PC-3 (cell line): ENCODE results near the gene COP1. TPM values are rescaled to one million over a fixed set of nuclear protein-coding genes. Genes with fewer than 3 reads are reported as not detected.

ENCODE experiments used
- ATAC-seq: fragments of 200-7000 bp; cut with Tn5 transposase; 2 replicates; pipeline ENCODE4 v1.9.1; 2020; ENCODE audit warnings: mild to moderate bottlenecking, moderate library complexity
- BruUV-seq: library from RNA; stranded (reverse); fragments of 400-500 nt; replicated peaks from 2 replicates; lab custom pipeline; 2021; lab: Mats Ljungman, UMichigan
- CTCF ChIA-PET: fragments of 300-600 bp; sonication (Branson Sonifier 250); formaldehyde crosslinking; loops from one replicate; lab custom pipeline; 2022; ENCODE audit warnings: antibody characterized with exemption; lab: Charles Lee
- POLR2A ChIA-PET: fragments of 300-600 bp; sonication (Branson Sonifier 250); formaldehyde crosslinking; loops from one replicate; lab custom pipeline; 2022; ENCODE audit warnings: antibody characterized with exemption; ENCODE audit not compliant: unreplicated experiment; lab: Charles Lee
- DNase-seq: peaks from one replicate; pipeline ENCODE4 v3.0.0-alpha.2; 2015
- H2AFZ ChIP-seq: fragments of 300-600 bp; sonication (generic); 2 replicates; pipeline ENCODE4 v1.6.0; 2016; ENCODE audit warnings: antibody characterized with exemption, low read length
- H3F3A ChIP-seq: fragments of 300-600 bp; sonication (generic); one replicate; pipeline ENCODE4 v1.6.0; 2017; ENCODE audit warnings: antibody characterized with exemption, low read length, control low read depth, mild to moderate bottlenecking; ENCODE audit not compliant: unreplicated experiment
- H3K27ac ChIP-seq: fragments of 300-600 bp; sonication (generic); 2 replicates; pipeline ENCODE4 v1.5.1; 2016; ENCODE audit warnings: mild to moderate bottlenecking, low read length
- H3K27me3 ChIP-seq: fragments of 300-600 bp; sonication (generic); 2 replicates; pipeline ENCODE4 v1.6.1; 2016; ENCODE audit warnings: low read length, mixed read lengths
- H3K36me3 ChIP-seq: fragments of 300-600 bp; sonication (generic); 2 replicates; pipeline ENCODE4 v1.6.1; 2016; ENCODE audit warnings: low read depth, mixed run types, low read length, mixed read lengths
- H3K4me1 ChIP-seq: fragments of 300-600 bp; sonication (generic); 2 replicates; pipeline ENCODE4 v1.5.1; 2016; ENCODE audit warnings: low read length; ENCODE audit not compliant: insufficient read depth
- H3K4me2 ChIP-seq: fragments of 300-600 bp; sonication (generic); 2 replicates; pipeline ENCODE4 v1.6.0; 2016; ENCODE audit warnings: low read length
- H3K4me3 ChIP-seq: fragments of 300-600 bp; sonication (generic); 2 replicates; pipeline ENCODE4 v1.5.1; 2016; ENCODE audit warnings: mild to moderate bottlenecking, low read length, mixed read lengths
- H3K79me2 ChIP-seq: fragments of 300-600 bp; sonication (generic); 2 replicates; pipeline ENCODE4 v1.6.1; 2017; ENCODE audit warnings: low read length, mixed read lengths
- H3K9ac ChIP-seq: fragments of 300-600 bp; sonication (generic); 2 replicates; pipeline ENCODE4 v1.6.0; 2016; ENCODE audit warnings: mild to moderate bottlenecking, low read length
- H3K9me2 ChIP-seq: fragments of 300-600 bp; sonication (generic); replicated peaks from 2 replicates; pipeline ENCODE4 v1.6.1; 2016; ENCODE audit warnings: mixed run types, low read length, mixed read lengths
- H3K9me3 ChIP-seq: fragments of 300-600 bp; sonication (generic); 2 replicates; pipeline ENCODE4 v1.6.1; 2016; ENCODE audit warnings: low read length, mixed read lengths
- H4K20me1 ChIP-seq: fragments of 300-600 bp; sonication (generic); 2 replicates; pipeline ENCODE4 v1.6.1; 2016; ENCODE audit warnings: low read length, mixed read lengths
- CTCF ChIP-seq: fragments of 300-600 bp; sonication (generic); conservative IDR thresholded peaks from 2 replicates; pipeline ENCODE4 v1.5.1; 2017; ENCODE audit warnings: antibody characterized with exemption, low read depth, mild to moderate bottlenecking, low read length
- EZH2 ChIP-seq: fragments of 300-600 bp; sonication (generic); IDR thresholded peaks from one replicate; pipeline ENCODE4 v1.6.1; 2017; ENCODE audit warnings: antibody characterized with exemption, mild to moderate bottlenecking, low read length; ENCODE audit not compliant: unreplicated experiment
- EZH2phosphoT487 ChIP-seq: fragments of 300-600 bp; sonication (generic); IDR thresholded peaks from 2 replicates; pipeline ENCODE4 v1.6.1; 2018; ENCODE audit warnings: mild to moderate bottlenecking, antibody characterized with exemption, low read length, borderline replicate concordance
- intact Hi-C: fragments of 100-400 bp; cut with micrococcal nuclease; formaldehyde crosslinking; loops from 2 replicates; pipeline ENCODE4 v1.9.0; 2023
- total RNA-seq: library from RNA; depleted of rRNA; stranded (reverse); fragments of >200 nt; gene quantifications from 2 replicates; pipeline ENCODE4 v1.2.3, GENCODE V29; 2014

Gene COP1
- total RNA-seq, 1 experiment from 2014 or later: 16.6 TPM

GRCh38 chr1:175911138-175911537 is 295.9 kb downstream of the COP1 start:
- Histone ChIP-seq H3K9me2 (no peaks in the 10 kb centered on the region), H4K20me1 (no peaks in the 10 kb centered on the region), H3K36me3 (peaks cover 3% of the 10 kb centered on the region; the same call in 1 of the 2 replicates), H3K27ac (no peak overlapping the region), H3K79me2 (no peaks in the 10 kb centered on the region), H2AFZ (no peak overlapping the region), H3K27me3 (no peaks in the 10 kb centered on the region), H3F3A (no peaks in the 10 kb centered on the region), H3K9ac (no peak overlapping the region), H3K4me1 (no peaks in the 10 kb centered on the region), H3K4me3 (no peak overlapping the region), H3K4me2 (no peak overlapping the region), H3K9me3 (no peaks in the 10 kb centered on the region)
- POLR2A ChIA-PET: no interaction called here
- ATAC-seq (no peak), DNase-seq (no peak)
- BruUV-seq: no TSS peak
- TF ChIP-seq EZH2 (no peak), EZH2phosphoT487 (no peak), CTCF (no peak)
- intact Hi-C loops: no loop called here
- CTCF ChIA-PET: no interaction called here

GRCh38 chr1:175906370-175906769 is 300.7 kb downstream of the COP1 start:
- Histone ChIP-seq H3K4me3 (no peak overlapping the region), H4K20me1 (no peaks in the 10 kb centered on the region), H3K9ac (no peak overlapping the region), H3K27ac (no peak overlapping the region), H3K79me2 (no peaks in the 10 kb centered on the region), H3K4me2 (no peak overlapping the region), H3K9me2 (no peaks in the 10 kb centered on the region), H3K27me3 (no peaks in the 10 kb centered on the region), H2AFZ (no peak overlapping the region), H3F3A (no peaks in the 10 kb centered on the region), H3K36me3 (peaks cover 3% of the 10 kb centered on the region; the same call in 1 of the 2 replicates), H3K4me1 (no peaks in the 10 kb centered on the region), H3K9me3 (no peaks in the 10 kb centered on the region)
- POLR2A ChIA-PET: no interaction called here
- ATAC-seq (no peak), DNase-seq (no peak)
- intact Hi-C loops: no loop called here
- TF ChIP-seq EZH2 (no peak), EZH2phosphoT487 (no peak), CTCF (no peak)
- BruUV-seq: no TSS peak
- CTCF ChIA-PET: no interaction called here

- no peaks in the 10 kb centered on the region for H3K9me2 ChIP-seq
- intact Hi-C loops: no loop called here
- ATAC-seq (no peak), DNase-seq (no peak)
- no TSS peak for BruUV-seq
- H3K4me1 ChIP-seq: no peaks in the 10 kb centered on the region
- H2AFZ ChIP-seq: no peak overlapping the region
- H3K9ac ChIP-seq: no peak overlapping the region
- no peak overlapping the region for H3K27ac ChIP-seq
- no peaks in the 10 kb centered on the region for H3K27me3 ChIP-seq
- H3K4me3 ChIP-seq: no peak overlapping the region
- no peaks in the 10 kb centered on the region for H3K9me3 ChIP-seq
- H3F3A ChIP-seq: no peaks in the 10 kb centered on the region
- H4K20me1 ChIP-seq: no peaks in the 10 kb centered on the region
- TF ChIP-seq EZH2phosphoT487: no peak
- no peak for TF ChIP-seq CTCF
- no peak for TF ChIP-seq EZH2
- H3K79me2 ChIP-seq: no peaks in the 10 kb centered on the region
- ChIA-PET POLR2A (no interaction called here), CTCF (no interaction called here)
- no peak overlapping the region for H3K4me2 ChIP-seq
- H3K36me3 ChIP-seq: no peaks in the 10 kb centered on the region
Measured at GRCh38 chr1:175904808-175905207, 302.3 kb downstream of the COP1 start.
